ENCODE measurements around the gene SATL1.
"Not testable (repeated sequence)": the region's sequence is repeated elsewhere in the genome, so short reads cannot be mapped to it uniquely, and the experiment has no call there.

The SATL1 gene

DNA sequence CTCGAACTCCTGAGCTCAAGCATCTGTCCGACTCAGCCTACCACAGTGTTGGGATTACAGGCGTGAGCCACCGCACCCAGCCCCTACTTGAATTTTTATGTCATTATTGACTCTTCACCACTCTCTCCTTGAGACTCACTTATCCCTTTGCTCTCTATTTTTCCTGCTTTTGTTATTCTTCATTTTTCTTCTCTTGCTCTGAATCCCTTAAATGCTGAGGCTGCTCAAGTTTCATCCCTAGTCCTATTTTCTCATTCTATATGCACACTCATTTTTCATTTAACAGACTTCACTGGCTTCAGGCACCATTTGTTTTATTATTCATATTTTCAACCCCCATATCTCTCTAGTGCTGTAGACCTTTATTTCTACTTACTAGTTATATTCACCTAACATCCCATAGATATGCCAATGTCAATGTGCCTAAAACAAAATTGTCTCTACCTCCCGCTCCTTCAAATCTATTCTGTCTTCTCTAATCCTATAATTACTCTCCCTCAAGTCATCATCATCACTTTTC, 154.2 kb downstream of the SATL1 start:
- Histone ChIP-seq H3F3A (ENCODE audit: control insufficient read depth, insufficient read depth) (no peaks in the 10 kb centered on the region), H3K27me3 (ENCODE audit: control insufficient read depth, low read length) (no peaks in the 10 kb centered on the region), H3K79me2 (ENCODE audit: control insufficient read depth, low read length) (no peaks in the 10 kb centered on the region), H3K4me1 (ENCODE audit: control insufficient read depth, low read length) (no peaks in the 10 kb centered on the region), H3K36me3 (ENCODE audit: control insufficient read depth, low read length) (peaks cover 3% of the 10 kb centered on the region; the same call in 1 of the 2 replicates), H3K27ac (ENCODE audit: low read depth, low read length) (no peak overlapping the region), H3K9me3 (ENCODE audit: control insufficient read depth, insufficient read depth, low read length) (no peaks in the 10 kb centered on the region), H3K4me2 (ENCODE audit: low read length) (no peak overlapping the region), H3K4me3 (ENCODE audit: low read length) (no peak overlapping the region), H4K20me1 (ENCODE audit: control insufficient read depth, insufficient read depth, low read depth, low read length) (no peaks in the 10 kb centered on the region), H3K9me2 (replicated peaks; ENCODE audit: control insufficient read depth, low read length) (no peaks in the 10 kb centered on the region)
- TF ChIP-seq EZH2phosphoT487 (IDR thresholded peaks at IDR 0.05; ENCODE audit: borderline replicate concordance, low read length): no peak
- TF ChIP-seq, protein P1, sequence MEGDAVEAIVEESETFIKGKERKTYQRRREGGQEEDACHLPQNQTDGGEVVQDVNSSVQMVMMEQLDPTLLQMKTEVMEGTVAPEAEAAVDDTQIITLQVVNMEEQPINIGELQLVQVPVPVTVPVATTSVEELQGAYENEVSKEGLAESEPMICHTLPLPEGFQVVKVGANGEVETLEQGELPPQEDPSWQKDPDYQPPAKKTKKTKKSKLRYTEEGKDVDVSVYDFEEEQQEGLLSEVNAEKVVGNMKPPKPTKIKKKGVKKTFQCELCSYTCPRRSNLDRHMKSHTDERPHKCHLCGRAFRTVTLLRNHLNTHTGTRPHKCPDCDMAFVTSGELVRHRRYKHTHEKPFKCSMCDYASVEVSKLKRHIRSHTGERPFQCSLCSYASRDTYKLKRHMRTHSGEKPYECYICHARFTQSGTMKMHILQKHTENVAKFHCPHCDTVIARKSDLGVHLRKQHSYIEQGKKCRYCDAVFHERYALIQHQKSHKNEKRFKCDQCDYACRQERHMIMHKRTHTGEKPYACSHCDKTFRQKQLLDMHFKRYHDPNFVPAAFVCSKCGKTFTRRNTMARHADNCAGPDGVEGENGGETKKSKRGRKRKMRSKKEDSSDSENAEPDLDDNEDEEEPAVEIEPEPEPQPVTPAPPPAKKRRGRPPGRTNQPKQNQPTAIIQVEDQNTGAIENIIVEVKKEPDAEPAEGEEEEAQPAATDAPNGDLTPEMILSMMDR (IDR thresholded peaks at IDR 0.05; ENCODE audit: low read depth, low read length, poor library complexity, severe bottlenecking): no peak

DNA sequence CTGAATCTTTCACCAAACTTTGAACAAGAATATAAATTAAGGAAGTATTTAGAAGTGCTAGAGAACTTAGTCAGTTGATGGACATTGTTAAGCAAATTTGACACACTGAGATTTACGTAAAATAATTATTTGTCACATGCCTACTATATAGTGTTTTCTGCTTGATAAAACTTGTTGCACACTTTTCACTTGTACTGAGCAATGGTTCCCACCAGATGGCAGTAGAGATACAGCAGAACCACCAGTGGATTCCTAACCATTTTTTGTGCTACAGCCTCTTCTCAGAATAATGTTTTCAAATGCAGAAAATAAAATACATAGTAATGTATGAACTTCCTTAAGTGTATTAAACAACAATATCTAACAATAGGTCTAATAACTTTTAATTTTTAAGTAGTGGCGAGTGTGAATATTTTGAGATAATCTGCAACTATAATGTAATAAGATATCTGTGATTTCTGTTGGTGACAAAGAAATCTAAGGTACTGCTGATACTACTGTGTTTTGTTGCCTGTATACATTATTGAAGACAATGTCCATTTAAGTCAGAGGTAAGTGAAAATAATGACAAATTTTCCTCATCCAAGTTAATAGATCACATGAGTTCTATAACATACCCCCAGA, 158.7 kb downstream of the SATL1 start:
- H4K20me1 ChIP-seq (ENCODE audit: control insufficient read depth, insufficient read depth, low read depth, low read length): no peaks in the 10 kb centered on the region
- H3K4me3 ChIP-seq (ENCODE audit: low read length): no peak overlapping the region
- no peaks in the 10 kb centered on the region for H3K4me1 ChIP-seq (ENCODE audit: control insufficient read depth, low read length)
- H3K79me2 ChIP-seq (ENCODE audit: control insufficient read depth, low read length): no peaks in the 10 kb centered on the region
- TF ChIP-seq, protein P1 (IDR thresholded peaks at IDR 0.05; ENCODE audit: low read depth, low read length, poor library complexity, severe bottlenecking): peak; percentile 55
- no peak for TF ChIP-seq EZH2phosphoT487 (IDR thresholded peaks at IDR 0.05; ENCODE audit: borderline replicate concordance, low read length)
- H3K27ac ChIP-seq (ENCODE audit: low read depth, low read length): no peak overlapping the region
- H3K27me3 ChIP-seq (ENCODE audit: control insufficient read depth, low read length): no peaks in the 10 kb centered on the region
- no peaks in the 10 kb centered on the region for H3K9me3 ChIP-seq (ENCODE audit: control insufficient read depth, insufficient read depth, low read length)
- H3K36me3 ChIP-seq (ENCODE audit: control insufficient read depth, low read length): peaks cover 3% of the 10 kb centered on the region; the same call in 1 of the 2 replicates
- no peaks in the 10 kb centered on the region for H3F3A ChIP-seq (ENCODE audit: control insufficient read depth, insufficient read depth)
- no peaks in the 10 kb centered on the region for H3K9me2 ChIP-seq (replicated peaks; ENCODE audit: control insufficient read depth, low read length)
- H3K4me2 ChIP-seq (ENCODE audit: low read length): no peak overlapping the region

DNA sequence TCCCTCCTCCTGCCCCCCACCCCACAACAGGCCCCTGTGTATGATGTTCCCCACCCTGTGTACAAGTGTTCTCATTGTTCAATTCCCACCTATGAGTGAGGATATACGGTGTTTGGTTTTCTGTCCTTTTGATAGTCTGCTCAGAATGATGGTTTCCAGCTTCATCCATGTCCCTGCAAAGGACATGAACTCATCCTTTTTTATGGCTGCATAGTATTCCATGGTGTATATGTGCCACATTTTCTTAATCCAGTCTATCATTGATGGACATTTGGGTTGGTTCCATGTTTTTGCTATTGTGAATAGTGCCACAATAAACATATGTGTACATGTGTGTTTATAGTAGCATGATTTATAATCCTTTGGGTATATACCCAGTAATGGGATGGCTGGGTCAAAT, 166.3 kb downstream of the SATL1 start:
- H3K4me3 ChIP-seq (ENCODE audit: low read length); H3K9me2 ChIP-seq (replicated peaks; ENCODE audit: control insufficient read depth, low read length); H3K27me3 ChIP-seq (ENCODE audit: control insufficient read depth, low read length); H3K9me3 ChIP-seq (ENCODE audit: control insufficient read depth, insufficient read depth, low read length); H4K20me1 ChIP-seq (ENCODE audit: control insufficient read depth, insufficient read depth, low read depth, low read length); H3K79me2 ChIP-seq (ENCODE audit: control insufficient read depth, low read length); H3K27ac ChIP-seq (ENCODE audit: low read depth, low read length); H3F3A ChIP-seq (ENCODE audit: control insufficient read depth, insufficient read depth); H3K4me2 ChIP-seq (ENCODE audit: low read length); H3K4me1 ChIP-seq (ENCODE audit: control insufficient read depth, low read length); H3K36me3 ChIP-seq (ENCODE audit: control insufficient read depth, low read length): not testable (repeated sequence)

DNA sequence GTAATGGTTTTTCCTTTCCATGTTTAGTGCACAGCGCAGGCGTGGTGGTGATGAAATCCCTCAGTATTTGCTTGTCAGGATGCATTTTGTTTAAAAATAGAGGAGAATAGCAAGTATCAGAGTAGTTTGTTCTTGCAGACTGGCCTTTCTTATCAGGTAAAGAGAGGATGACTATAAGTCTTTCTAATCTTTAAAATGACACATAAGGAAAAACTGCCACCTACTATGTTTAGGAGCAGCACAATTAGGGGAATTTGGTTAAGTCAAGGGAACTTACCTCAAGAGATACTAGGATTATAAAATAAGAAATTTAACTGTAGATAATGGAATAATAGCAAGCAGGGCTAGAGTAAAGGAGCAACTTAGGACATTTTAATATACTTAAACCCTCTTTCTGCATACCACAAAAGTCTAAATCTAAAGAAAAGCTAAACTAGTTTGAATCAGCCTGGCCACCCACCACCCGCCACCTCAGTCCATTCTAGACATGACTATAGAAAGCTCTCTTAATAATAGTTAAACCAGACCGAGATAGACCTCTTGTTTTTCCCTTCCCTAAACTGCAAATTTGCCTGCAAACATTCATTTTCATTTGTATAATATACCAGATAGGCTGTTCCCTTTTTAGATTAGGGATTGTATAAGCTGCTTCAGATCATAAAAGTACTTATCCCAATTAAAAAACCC, 177.9 kb downstream of the SATL1 start:
- Histone ChIP-seq H3K4me1 (ENCODE audit: control insufficient read depth, low read length) (no peaks in the 10 kb centered on the region), H3K9me2 (replicated peaks; ENCODE audit: control insufficient read depth, low read length) (no peaks in the 10 kb centered on the region), H3K36me3 (ENCODE audit: control insufficient read depth, low read length) (no peaks in the 10 kb centered on the region), H3K4me3 (ENCODE audit: low read length) (no peak overlapping the region), H3F3A (ENCODE audit: control insufficient read depth, insufficient read depth) (no peaks in the 10 kb centered on the region), H4K20me1 (ENCODE audit: control insufficient read depth, insufficient read depth, low read depth, low read length) (no peaks in the 10 kb centered on the region), H3K4me2 (ENCODE audit: low read length) (no peak overlapping the region), H3K79me2 (ENCODE audit: control insufficient read depth, low read length) (no peaks in the 10 kb centered on the region), H3K27me3 (ENCODE audit: control insufficient read depth, low read length) (no peaks in the 10 kb centered on the region), H3K27ac (ENCODE audit: low read depth, low read length) (no peak overlapping the region), H3K9me3 (ENCODE audit: control insufficient read depth, insufficient read depth, low read length) (no peaks in the 10 kb centered on the region)
- TF ChIP-seq, protein P1 (IDR thresholded peaks at IDR 0.05; ENCODE audit: low read depth, low read length, poor library complexity, severe bottlenecking): no peak
- TF ChIP-seq EZH2phosphoT487 (IDR thresholded peaks at IDR 0.05; ENCODE audit: borderline replicate concordance, low read length): no peak
